ENCODE data around the gene TBXA2R. TPM values are rescaled to one million over a fixed set of nuclear protein-coding genes. Genes with fewer than 3 reads are reported as not detected.

TBXA2R gene
- total RNA-seq, 2 experiments from 2014 or later: 0.47 to 0.75 TPM

- Histone ChIP-seq H3K9me3 (ENCODE audit: control insufficient read depth in 1 of 2, insufficient read depth in 1 of 2, low read length in 2 of 2) (peaks cover 0 to 28% of the 10 kb centered on the region in 2 experiments), H3K4me1 (ENCODE audit: insufficient read depth, low read length) (peaks cover 20% of the 10 kb centered on the region), H3K4me3 (ENCODE audit: low read length) (no peak overlapping the region), H3K27ac (ENCODE audit: low read depth in 1 of 2, low read length in 2 of 2) (no peak overlapping the region), H3K36me3 (ENCODE audit: insufficient read depth, low read length) (peaks cover 37% of the 10 kb centered on the region), H3K27me3 (ENCODE audit: control insufficient read depth in 1 of 2, insufficient read depth in 2 of 2, low read length in 2 of 2) (no peaks in the 10 kb centered on the region)
- no peaks in the 10 kb centered on the region for H3K27me3 Mint-ChIP-seq
- CTCF ChIA-PET: no interaction called here
- ATAC-seq (ENCODE audit: poor library complexity) (no peak), DNase-seq (no peak)
- no peaks in the 10 kb centered on the region for H3K9me3 Mint-ChIP-seq
- H3K27ac Mint-ChIP-seq: no peak overlapping the region
- peaks cover 10% of the 10 kb centered on the region for H3K36me3 Mint-ChIP-seq (ENCODE audit: low read depth)
- peaks cover 14% of the 10 kb centered on the region for H3K4me1 Mint-ChIP-seq (ENCODE audit: low read depth)
- intact Hi-C loops (cut with DNase I, micrococcal nuclease): no loop called here
- TF ChIP-seq, protein P1, sequence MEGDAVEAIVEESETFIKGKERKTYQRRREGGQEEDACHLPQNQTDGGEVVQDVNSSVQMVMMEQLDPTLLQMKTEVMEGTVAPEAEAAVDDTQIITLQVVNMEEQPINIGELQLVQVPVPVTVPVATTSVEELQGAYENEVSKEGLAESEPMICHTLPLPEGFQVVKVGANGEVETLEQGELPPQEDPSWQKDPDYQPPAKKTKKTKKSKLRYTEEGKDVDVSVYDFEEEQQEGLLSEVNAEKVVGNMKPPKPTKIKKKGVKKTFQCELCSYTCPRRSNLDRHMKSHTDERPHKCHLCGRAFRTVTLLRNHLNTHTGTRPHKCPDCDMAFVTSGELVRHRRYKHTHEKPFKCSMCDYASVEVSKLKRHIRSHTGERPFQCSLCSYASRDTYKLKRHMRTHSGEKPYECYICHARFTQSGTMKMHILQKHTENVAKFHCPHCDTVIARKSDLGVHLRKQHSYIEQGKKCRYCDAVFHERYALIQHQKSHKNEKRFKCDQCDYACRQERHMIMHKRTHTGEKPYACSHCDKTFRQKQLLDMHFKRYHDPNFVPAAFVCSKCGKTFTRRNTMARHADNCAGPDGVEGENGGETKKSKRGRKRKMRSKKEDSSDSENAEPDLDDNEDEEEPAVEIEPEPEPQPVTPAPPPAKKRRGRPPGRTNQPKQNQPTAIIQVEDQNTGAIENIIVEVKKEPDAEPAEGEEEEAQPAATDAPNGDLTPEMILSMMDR (IDR thresholded peaks at IDR 0.05): no peak
- POLR2A ChIA-PET: no interaction called here
- H3K4me3 Mint-ChIP-seq: no peak overlapping the region
Observed at GRCh38 chr19:3610745-3611717, 4.4 kb upstream of the TBXA2R start.

DNA sequence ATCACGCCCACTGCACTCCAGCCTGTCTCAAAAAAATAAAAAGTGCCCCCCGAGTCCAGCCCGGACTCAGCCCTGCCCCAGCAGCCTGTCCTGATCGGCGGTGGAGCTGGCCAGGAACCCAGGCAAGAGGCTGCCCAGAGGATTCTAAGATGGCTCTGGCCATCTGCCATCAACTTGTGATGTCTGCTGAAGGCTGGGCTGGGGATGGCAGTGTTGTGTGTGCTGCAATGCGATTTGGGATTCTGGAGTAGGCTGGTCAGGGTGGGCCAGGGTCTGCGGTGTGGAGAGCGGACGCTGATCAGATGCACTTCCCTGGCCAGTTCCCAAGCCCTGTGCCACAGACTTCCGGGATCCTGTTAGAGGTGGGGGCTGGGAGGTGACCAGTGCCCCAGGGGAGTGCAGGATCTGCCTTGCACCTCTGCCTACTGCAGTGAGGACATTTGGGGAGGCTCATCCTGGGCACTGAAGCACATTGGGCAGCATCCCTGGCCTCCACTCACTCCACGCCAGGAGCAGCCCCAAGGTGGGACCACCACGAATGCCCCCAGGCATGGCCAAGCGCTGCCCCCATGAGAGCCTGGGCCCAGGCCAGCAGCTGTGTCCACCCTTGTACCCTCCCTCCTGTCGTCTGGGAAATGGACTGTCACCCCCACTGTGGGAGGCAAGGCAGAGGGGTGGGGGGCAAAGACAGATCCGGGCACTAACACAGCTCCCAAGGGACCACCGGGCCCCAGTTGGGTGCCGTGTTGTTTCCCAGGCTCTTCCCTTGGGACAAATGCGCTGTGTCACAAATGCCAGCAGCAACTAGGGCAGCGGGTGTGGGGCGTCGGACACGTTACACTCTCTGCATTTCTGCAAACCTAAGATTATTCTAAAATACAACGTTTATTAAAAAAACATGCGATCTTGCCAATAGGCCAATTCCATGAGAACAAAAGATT lies 3.4 kb upstream of the TBXA2R start:
- Histone ChIP-seq H3K27me3 (ENCODE audit: control insufficient read depth in 1 of 2, insufficient read depth in 2 of 2, low read length in 2 of 2) (no peaks in the 10 kb centered on the region), H3K36me3 (ENCODE audit: insufficient read depth, low read length) (peaks cover 31% of the 10 kb centered on the region), H3K4me1 (ENCODE audit: insufficient read depth, low read length) (peaks cover 30% of the 10 kb centered on the region), H3K27ac (ENCODE audit: low read depth in 1 of 2, low read length in 2 of 2) (no peak overlapping the region), H3K4me3 (ENCODE audit: low read length) (no peak overlapping the region), H3K9me3 (ENCODE audit: control insufficient read depth in 1 of 2, insufficient read depth in 1 of 2, low read length in 2 of 2) (peaks cover 0 to 30% of the 10 kb centered on the region in 2 experiments)
- POLR2A ChIA-PET: no interaction called here
- intact Hi-C loops (cut with DNase I, micrococcal nuclease): no loop called here
- DNase-seq: no peak
- CTCF ChIA-PET: interaction anchor here (0.5 kb wide), 1 partner anchor 22 kb away, joined by 3 read pairs; no protein-coding TSS in a partner anchor
- Mint-ChIP-seq H3K27me3 (no peaks in the 10 kb centered on the region), H3K27ac (no peak overlapping the region), H3K36me3 (ENCODE audit: low read depth) (peaks cover 10% of the 10 kb centered on the region), H3K4me1 (ENCODE audit: low read depth) (peaks cover 14% of the 10 kb centered on the region), H3K9me3 (no peaks in the 10 kb centered on the region), H3K4me3 (no peak overlapping the region)
- TF ChIP-seq, protein P1 (IDR thresholded peaks at IDR 0.05): no peak
- ATAC-seq (ENCODE audit: poor library complexity): no peak

GRCh38 chr19:3608750-3609322 lies 2.2 kb upstream of the TBXA2R start:
- H3K4me1 Mint-ChIP-seq (ENCODE audit: low read depth): peaks cover 14% of the 10 kb centered on the region
- H3K27ac Mint-ChIP-seq: no peak overlapping the region
- H3K4me3 Mint-ChIP-seq: no peak overlapping the region
- no peak overlapping the region for H3K27ac ChIP-seq (ENCODE audit: low read depth in 1 of 2, low read length in 2 of 2)
- POLR2A ChIA-PET: no interaction called here
- ATAC-seq (ENCODE audit: poor library complexity) (no peak), DNase-seq (no peak)
- H3K36me3 Mint-ChIP-seq (ENCODE audit: low read depth): peaks cover 10% of the 10 kb centered on the region
- H3K4me1 ChIP-seq (ENCODE audit: insufficient read depth, low read length): peaks cover 40% of the 10 kb centered on the region
- TF ChIP-seq, protein P1 (IDR thresholded peaks at IDR 0.05): no peak
- CTCF ChIA-PET: interaction anchor here (0.5 kb wide), 1 partner anchor 21 kb away, joined by 3 read pairs; no protein-coding TSS in a partner anchor
- no peaks in the 10 kb centered on the region for H3K27me3 ChIP-seq (ENCODE audit: control insufficient read depth in 1 of 2, insufficient read depth in 2 of 2, low read length in 2 of 2)
- H3K9me3 Mint-ChIP-seq: no peaks in the 10 kb centered on the region
- no peaks in the 10 kb centered on the region for H3K27me3 Mint-ChIP-seq
- peaks cover 26% of the 10 kb centered on the region for H3K36me3 ChIP-seq (ENCODE audit: insufficient read depth, low read length)
- no peak overlapping the region for H3K4me3 ChIP-seq (ENCODE audit: low read length)
- H3K9me3 ChIP-seq (ENCODE audit: control insufficient read depth in 1 of 2, insufficient read depth in 1 of 2, low read length in 2 of 2): peaks cover 0 to 35% of the 10 kb centered on the region in 2 experiments
- intact Hi-C loops (cut with DNase I, micrococcal nuclease): no loop called here

Data from CD4-positive, alpha-beta T cell (primary cell).